Mesenchymal stem cell (in vitro differentiated cells and primary cell): ENCODE results near the gene TRAPPC6A.

Experiments
- DNase-seq: peaks from one replicate; pipeline ENCODE4 v3.0.0-alpha.2; 2013
- H2AFZ ChIP-seq: one replicate; pipeline ENCODE4 v1.6.1; 2013; ENCODE audit warnings: low read depth, mild to moderate bottlenecking, control low read depth, inconsistent platforms, low read length, moderate library complexity
- H2AK5ac ChIP-seq: 2 replicates; pipeline ENCODE4 v1.6.1; 2013; ENCODE audit warnings: low read length, moderate library complexity, mild to moderate bottlenecking, inconsistent platforms; ENCODE audit not compliant: severe bottlenecking
- H2BK120ac ChIP-seq: one replicate; pipeline ENCODE4 v1.6.1; 2013; ENCODE audit warnings: low read depth, mild to moderate bottlenecking, inconsistent platforms, low read length, moderate library complexity
- H2BK12ac ChIP-seq, 2 experiments: one replicate each; pipeline ENCODE4 v1.6.1; 2013; ENCODE audit warnings: inconsistent platforms in 2 of 2, low read length in 2 of 2, mild to moderate bottlenecking in 2 of 2, moderate library complexity in 2 of 2, control low read depth in 1 of 2
- H2BK15ac ChIP-seq: one replicate; pipeline ENCODE4 v1.6.1; 2013; ENCODE audit warnings: mild to moderate bottlenecking, low read depth, inconsistent platforms; ENCODE audit not compliant: poor library complexity, severe bottlenecking
- H2BK5ac ChIP-seq: 2 replicates; pipeline ENCODE4 v1.6.1; 2013; ENCODE audit warnings: low read depth, mild to moderate bottlenecking, low read length, control low read depth, inconsistent platforms; ENCODE audit not compliant: poor library complexity, severe bottlenecking
- H3K14ac ChIP-seq, 2 experiments: one replicate each; pipeline ENCODE4 v1.6.1; 2013; ENCODE audit warnings: inconsistent platforms in 2 of 2, low read length in 2 of 2, control low read depth in 1 of 2, mild to moderate bottlenecking in 1 of 2, moderate library complexity in 1 of 2
- H3K18ac ChIP-seq, 2 experiments: one replicate each; pipeline ENCODE4 v1.6.1; 2013; ENCODE audit warnings: inconsistent platforms in 2 of 2, low read length in 2 of 2, control low read depth in 1 of 2, low read depth in 1 of 2, mild to moderate bottlenecking in 1 of 2
- H3K23ac ChIP-seq, 2 experiments: one replicate each; pipeline ENCODE4 v1.6.1; 2013; ENCODE audit warnings: inconsistent platforms in 2 of 2, low read length in 2 of 2, mild to moderate bottlenecking in 2 of 2, moderate library complexity in 2 of 2, control low read depth in 1 of 2
- H3K27ac ChIP-seq: 2 replicates; pipeline ENCODE4 v1.5.1; 2013; ENCODE audit warnings: mild to moderate bottlenecking, moderate library complexity, low read length, control low read depth, inconsistent platforms; ENCODE audit not compliant: poor library complexity, severe bottlenecking
- H3K27me3 ChIP-seq, 2 experiments: 2 replicates each; pipeline versions ENCODE4 v1.6.1 to v1.7.0; 2013; ENCODE audit warnings: low read length in 2 of 2, mild to moderate bottlenecking in 2 of 2, moderate library complexity in 2 of 2, control low read depth in 1 of 2, inconsistent platforms in 1 of 2; ENCODE audit not compliant: control insufficient read depth in 1 of 2, insufficient read depth in 1 of 2
- H3K36me3 ChIP-seq, 2 experiments: 2 replicates each; pipeline versions ENCODE4 v1.6.1 to v1.7.0; 2013; ENCODE audit warnings: low read length in 2 of 2, control low read depth in 1 of 2, inconsistent platforms in 1 of 2, low read depth in 1 of 2, mild to moderate bottlenecking in 1 of 2; ENCODE audit not compliant: insufficient read depth in 2 of 2, control insufficient read depth in 1 of 2
- H3K4ac ChIP-seq, 2 experiments: one replicate each; pipeline ENCODE4 v1.6.1; 2013; ENCODE audit warnings: inconsistent platforms in 2 of 2, low read length in 2 of 2, mild to moderate bottlenecking in 2 of 2, moderate library complexity in 2 of 2, control low read depth in 1 of 2, low read depth in 1 of 2
- H3K4me1 ChIP-seq: 2 replicates; pipeline ENCODE4 v1.6.1; 2013; ENCODE audit warnings: low read depth, low read length, control low read depth; ENCODE audit not compliant: control insufficient read depth, insufficient read depth
- H3K4me2 ChIP-seq: 2 replicates; pipeline ENCODE4 v1.6.1; 2013; ENCODE audit warnings: low read length, mild to moderate bottlenecking, inconsistent platforms; ENCODE audit not compliant: poor library complexity, severe bottlenecking
- H3K4me3 ChIP-seq, 2 experiments: 2 replicates each; pipeline versions ENCODE4 v1.5.1 to v1.7.0; 2013; ENCODE audit warnings: low read length in 2 of 2, mild to moderate bottlenecking in 2 of 2, control low read depth in 1 of 2, low read depth in 1 of 2; ENCODE audit not compliant: insufficient read depth in 1 of 2
- H3K79me1 ChIP-seq: replicated peaks from 2 replicates; pipeline ENCODE4 v1.6.1; 2013; ENCODE audit warnings: mild to moderate bottlenecking, control low read depth, low read length, inconsistent platforms; ENCODE audit not compliant: poor library complexity, severe bottlenecking
- H3K9ac ChIP-seq: 2 replicates; pipeline ENCODE4 v1.7.0; 2013; ENCODE audit warnings: mild to moderate bottlenecking, low read length, moderate library complexity
- H3K9me3 ChIP-seq: 2 replicates; pipeline ENCODE4 v1.7.0; 2013; ENCODE audit warnings: mild to moderate bottlenecking, low read length; ENCODE audit not compliant: control insufficient read depth
- H4K8ac ChIP-seq: one replicate; pipeline ENCODE4 v1.6.1; 2013; ENCODE audit warnings: inconsistent platforms, mild to moderate bottlenecking, low read length, moderate library complexity
- H4K91ac ChIP-seq: one replicate; pipeline ENCODE4 v1.6.1; 2013; ENCODE audit warnings: mild to moderate bottlenecking, low read length, inconsistent platforms
- WGBS: methylation state at CpG from one replicate; pipeline ENCODE4 v1.1.7; 2013; ENCODE audit warnings: mixed read lengths; 5-methylcytosine and 5-hydroxymethylcytosine counted together

The TRAPPC6A gene

DNA sequence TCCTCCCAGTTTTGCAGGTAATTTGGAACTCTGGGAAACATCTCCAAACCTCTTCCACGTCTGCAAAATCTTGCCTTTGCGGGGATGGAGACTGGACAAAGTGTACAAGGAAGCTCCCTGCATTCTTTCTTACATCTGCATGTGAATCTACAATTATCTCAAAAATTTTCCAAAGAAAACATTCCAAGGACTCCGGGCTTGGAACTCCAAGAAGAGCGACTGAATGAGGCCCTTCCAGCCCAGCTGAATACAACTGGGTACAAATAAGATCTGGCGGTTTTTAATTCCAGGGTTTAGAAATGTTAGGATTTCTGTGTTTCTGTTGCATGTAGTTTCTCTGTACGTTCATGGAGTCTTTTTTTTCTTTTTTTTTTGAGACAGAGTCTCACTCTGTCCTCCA is 38.6 kb upstream of the TRAPPC6A start:
- Histone ChIP-seq H2AK5ac (no peak overlapping the region), H2BK12ac (no peak overlapping the region), H3K4ac (no peak overlapping the region), H3K4me3 (no peak overlapping the region), H3K18ac (no peak overlapping the region), H3K4me2 (no peak overlapping the region), H2AFZ (no peak overlapping the region), H3K36me3 (peaks cover 0 to 4% of the 10 kb centered on the region in 2 experiments), H3K79me1 (no peaks in the 10 kb centered on the region), H4K8ac (no peak overlapping the region), H3K9ac (no peak overlapping the region), H2BK120ac (no peak overlapping the region), H3K27me3 (peaks cover 56 to 80% of the 10 kb centered on the region in 2 experiments), H2BK15ac (no peak overlapping the region), H3K27ac (no peak overlapping the region), H3K14ac (no peak overlapping the region), H4K91ac (no peak overlapping the region), H3K23ac (no peak overlapping the region), H3K4me1 (peaks cover 19% of the 10 kb centered on the region), H3K9me3 (no peaks in the 10 kb centered on the region), H2BK5ac (no peak overlapping the region)
- 70% methylated on average over 6 of the region's 6 CpGs for WGBS
- no peak for DNase-seq

- 58% methylated on average over 35 of the region's 35 CpGs for WGBS
- Histone ChIP-seq H2AFZ (no peak overlapping the region), H3K4me2 (peak overlapping the region; percentile 12)
Measured at GRCh38 chr19:45215391-45216191, 37.6 kb upstream of the TRAPPC6A start.

GRCh38 chr19:45213031-45213430 is 35.0 kb upstream of the TRAPPC6A start:
- Histone ChIP-seq H3K4me3 (no peak overlapping the region), H3K9ac (no peak overlapping the region), H3K14ac (no peak overlapping the region), H3K23ac (no peak overlapping the region), H3K27ac (no peak overlapping the region), H3K4me1 (peaks cover 21% of the 10 kb centered on the region), H2BK12ac (peak overlapping the region in 1 of 2 experiments; percentile 29), H3K18ac (no peak overlapping the region), H2BK5ac (no peak overlapping the region), H4K91ac (peak overlapping the region; percentile 34), H2BK15ac (no peak overlapping the region), H3K36me3 (peaks cover 0 to 4% of the 10 kb centered on the region in 2 experiments), H2AFZ (no peak overlapping the region), H2AK5ac (no peak overlapping the region), H3K4ac (no peak overlapping the region), H2BK120ac (no peak overlapping the region), H4K8ac (no peak overlapping the region), H3K4me2 (no peak overlapping the region), H3K79me1 (no peaks in the 10 kb centered on the region), H3K27me3 (peaks cover 36 to 52% of the 10 kb centered on the region in 2 experiments), H3K9me3 (no peaks in the 10 kb centered on the region)
- 81% methylated on average over 23 of the region's 23 CpGs for WGBS
- DNase-seq = no peak

More at GRCh38 chr19:45215391-45216191, 37.6 kb upstream of the TRAPPC6A start:
- Histone ChIP-seq H3K9ac (no peak overlapping the region), H3K4me1 (peaks cover 21% of the 10 kb centered on the region), H2BK12ac (no peak overlapping the region), H2BK120ac (no peak overlapping the region), H4K91ac (peak overlapping the region; percentile 78), H3K27ac (no peak overlapping the region), H2BK15ac (no peak overlapping the region), H3K4ac (no peak overlapping the region), H3K9me3 (no peaks in the 10 kb centered on the region), H3K27me3 (peaks cover 52 to 75% of the 10 kb centered on the region in 2 experiments), H2AK5ac (no peak overlapping the region), H4K8ac (peak overlapping the region; percentile 80), H3K4me3 (no peak overlapping the region), H3K79me1 (no peaks in the 10 kb centered on the region), H3K36me3 (peaks cover 0 to 4% of the 10 kb centered on the region in 2 experiments), H3K14ac (no peak overlapping the region), H2BK5ac (no peak overlapping the region), H3K18ac (no peak overlapping the region), H3K23ac (no peak overlapping the region)
- DNase-seq = no peak

DNA sequence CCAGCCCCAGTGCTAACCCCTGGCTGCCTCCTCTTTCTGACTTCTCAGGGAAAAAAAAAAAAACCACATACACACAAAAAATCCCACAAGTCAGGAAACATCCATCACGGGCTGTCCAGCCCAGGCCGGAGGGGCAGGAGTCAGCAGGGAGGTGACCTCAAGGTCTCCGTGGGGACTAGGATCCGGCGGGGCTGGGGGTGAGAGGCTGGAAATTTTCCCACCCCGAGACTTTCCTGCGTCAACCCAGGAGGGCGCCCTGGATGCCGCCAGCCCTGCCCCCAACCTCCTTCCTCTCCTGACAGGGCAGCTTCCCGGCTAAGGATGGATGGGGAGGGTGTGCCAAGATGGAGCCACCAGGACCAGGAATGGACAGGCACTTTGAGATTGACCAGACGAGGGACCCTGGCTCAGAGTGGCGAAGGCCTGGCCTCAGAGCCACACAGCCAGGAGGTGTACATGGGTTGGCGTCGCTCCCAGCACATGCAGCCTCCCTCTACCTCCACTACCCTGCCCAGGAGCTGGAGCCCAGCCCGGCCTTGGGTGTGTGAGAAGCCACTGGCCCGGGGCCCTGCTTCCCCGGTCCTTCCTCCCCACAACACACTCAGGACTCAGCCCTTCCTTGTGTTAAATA is 33.8 kb upstream of the TRAPPC6A start:
- peak overlapping the region in 1 of 2 experiments; percentile 61 for H2BK12ac ChIP-seq
- H2BK15ac ChIP-seq = peak overlapping the region; percentile 15

More for the DNA sequence above, 33.8 kb upstream of the TRAPPC6A start:
- H3K23ac ChIP-seq = no peak overlapping the region
- no peak overlapping the region for H3K9ac ChIP-seq
- peak overlapping the region; percentile 49 for H2AFZ ChIP-seq
- H3K18ac ChIP-seq = peak overlapping the region in 1 of 2 experiments; percentile 77
- H2BK120ac ChIP-seq = peak overlapping the region; percentile 49
- peaks cover 24 to 40% of the 10 kb centered on the region in 2 experiments for H3K27me3 ChIP-seq
- peak overlapping the region in 1 of 2 experiments; percentile 16 for H3K4ac ChIP-seq
- no peak overlapping the region for H3K4me2 ChIP-seq
- H3K9me3 ChIP-seq = no peaks in the 10 kb centered on the region
- H2AK5ac ChIP-seq = no peak overlapping the region
- H2BK5ac ChIP-seq = no peak overlapping the region
- peak overlapping the region in 1 of 2 experiments; percentile 64 for H3K14ac ChIP-seq
- peaks cover 15% of the 10 kb centered on the region for H3K4me1 ChIP-seq
- WGBS = 55% methylated on average over 11 of the region's 17 CpGs
- DNase-seq = peak; percentile 57
- H3K4me3 ChIP-seq = no peak overlapping the region
- H3K36me3 ChIP-seq = peaks cover 0 to 4% of the 10 kb centered on the region in 2 experiments
- peak overlapping the region; percentile 9 for H4K91ac ChIP-seq
- peak overlapping the region; percentile 35 for H4K8ac ChIP-seq
- no peak overlapping the region for H3K27ac ChIP-seq
- H3K79me1 ChIP-seq = no peaks in the 10 kb centered on the region
